22Rv1 (cell line): ENCODE results near the gene C1RL.

Experiments
- CTCF ChIP-seq: fragments of 450-650 bp; IDR thresholded peaks from 2 replicates; pipeline ENCODE4 v1.5.1; 2017; ENCODE audit warnings: mild to moderate bottlenecking
- ZFX ChIP-seq: fragments of 450-650 bp; IDR thresholded peaks from 2 replicates; pipeline ENCODE4 v1.6.1; 2017; ENCODE audit warnings: antibody characterized with exemption, borderline replicate concordance

GRCh38 chr12:7136071-7136470 lies 27.1 kb upstream of the C1RL start:
- no peak for TF ChIP-seq CTCF
- no peak for TF ChIP-seq ZFX
